OCI-LY7 (cell line): ENCODE results near the gene EXOC4. TPM values are rescaled to one million over a fixed set of nuclear protein-coding genes. Genes with fewer than 3 reads are reported as not detected.

ENCODE experiments used
- BruUV-seq: library from RNA; stranded (reverse); fragments of 400-500 nt; replicated peaks from 2 replicates; lab custom pipeline; 2021; lab: Mats Ljungman, UMichigan
- CTCF ChIA-PET: fragments of 300-600 bp; sonication (Branson Sonifier 250); formaldehyde crosslinking; loops from one replicate; lab custom pipeline; 2022; ENCODE audit warnings: antibody characterized with exemption; ENCODE audit not compliant: unreplicated experiment; lab: Charles Lee
- POLR2A ChIA-PET: fragments of 300-600 bp; sonication (Branson Sonifier 250); formaldehyde crosslinking; loops from one replicate; lab custom pipeline; 2022; ENCODE audit warnings: antibody characterized with exemption; lab: Charles Lee
- DNase-seq: peaks from one replicate; pipeline ENCODE4 v3.0.0-alpha.2; 2015; ENCODE audit warnings: low spot score
- H2AFZ ChIP-seq: fragments of 200-600 bp; sonication (generic), shearing (Covaris generic); 2 replicates; pipeline ENCODE4 v1.6.1; 2014; ENCODE audit warnings: mild to moderate bottlenecking, antibody characterized with exemption, low read length, moderate library complexity
- H3K27ac ChIP-seq: fragments of 200-600 bp; sonication (generic); 2 replicates; pipeline ENCODE4 v1.5.1; 2014; ENCODE audit warnings: mixed run types, low read depth, mild to moderate bottlenecking, moderate library complexity, low read length, inconsistent platforms; ENCODE audit not compliant: poor library complexity, severe bottlenecking
- H3K36me3 ChIP-seq: fragments of 200-600 bp; sonication (generic); 2 replicates; pipeline ENCODE4 v1.6.1; 2014; ENCODE audit warnings: mild to moderate bottlenecking, antibody characterized with exemption, low read length, moderate library complexity, mixed read lengths; ENCODE audit not compliant: insufficient read depth
- H3K4me1 ChIP-seq: fragments of 200-600 bp; sonication (generic); 2 replicates; pipeline ENCODE4 v1.5.1; 2014; ENCODE audit warnings: mild to moderate bottlenecking, low read length; ENCODE audit not compliant: insufficient read depth, poor library complexity, severe bottlenecking
- H3K4me2 ChIP-seq: fragments of 200-600 bp; sonication (generic); 2 replicates; pipeline ENCODE4 v1.6.1; 2014; ENCODE audit warnings: mild to moderate bottlenecking, low read length
- H3K4me3 ChIP-seq: fragments of 200-600 bp; sonication (generic); 2 replicates; pipeline ENCODE4 v1.5.1; 2014; ENCODE audit warnings: mild to moderate bottlenecking, low read depth, low read length; ENCODE audit not compliant: poor library complexity, severe bottlenecking
- H3K79me2 ChIP-seq: fragments of 200-600 bp; sonication (generic); 2 replicates; pipeline ENCODE4 v1.6.1; 2016; ENCODE audit warnings: low read depth, mild to moderate bottlenecking, low read length, moderate library complexity, mixed read lengths; ENCODE audit not compliant: insufficient read depth
- H3K9me2 ChIP-seq: fragments of 200-600 bp; sonication (generic); 2 replicates; pipeline ENCODE4 v1.6.1; 2016; ENCODE audit warnings: mild to moderate bottlenecking, low read length, mixed read lengths; ENCODE audit not compliant: insufficient read depth
- H3K9me3 ChIP-seq: fragments of 200-600 bp; sonication (generic); 2 replicates; pipeline ENCODE4 v1.6.1; 2014; ENCODE audit warnings: mild to moderate bottlenecking, mixed run types, low read length, mixed read lengths
- H4K20me1 ChIP-seq: fragments of 200-600 bp; sonication (generic); 2 replicates; pipeline ENCODE4 v1.6.1; 2014; ENCODE audit warnings: mild to moderate bottlenecking, antibody characterized with exemption, low read length, moderate library complexity, mixed read lengths; ENCODE audit not compliant: insufficient read depth
- CTCF ChIP-seq: fragments of 200-600 bp; sonication (generic); conservative IDR thresholded peaks from 2 replicates; pipeline ENCODE4 v1.5.1; 2014; ENCODE audit warnings: mild to moderate bottlenecking, antibody characterized with exemption, low read length, moderate library complexity, mixed read lengths
- EZH2phosphoT487 ChIP-seq: fragments of 200-600 bp; sonication (generic); IDR thresholded peaks from 2 replicates; pipeline ENCODE4 v1.6.1; 2018; ENCODE audit warnings: low read depth, borderline replicate concordance, mild to moderate bottlenecking, mixed run types, antibody characterized with exemption, low read length, moderate library complexity, mixed read lengths
- intact Hi-C: fragments of 100-400 bp; cut with micrococcal nuclease; formaldehyde crosslinking; loops from one replicate; pipeline ENCODE4 v1.10.0; 2022; ENCODE audit not compliant: unreplicated experiment
- total RNA-seq, 2 experiments: library from RNA; depleted of rRNA in 1 of 2; stranded (reverse); fragments of >200 nt in 1 of 2; shearing (Covaris generic) in 1 of 2; gene quantifications; 2 replicates each; pipeline ENCODE4 v1.2.3, GENCODE V29; 2014 to 2022

The EXOC4 gene
- total RNA-seq, 2 experiments from 2014 or later: 75.1 to 93.2 TPM

- POLR2A ChIA-PET: interaction anchor here (0.7 to 1.7 kb wide), 6 partner anchors 10 to 989 kb away, joined by 3 to 7 read pairs (median 4); no protein-coding TSS in a partner anchor
- Histone ChIP-seq H3K36me3 (peaks cover 14% of the 10 kb centered on the region), H3K4me3 (no peak overlapping the region), H3K9me2 (no peaks in the 10 kb centered on the region), H2AFZ (no peak overlapping the region), H3K27ac (no peak overlapping the region), H3K4me1 (peaks cover 93% of the 10 kb centered on the region), H3K79me2 (no peaks in the 10 kb centered on the region), H4K20me1 (no peaks in the 10 kb centered on the region), H3K9me3 (peaks cover 15% of the 10 kb centered on the region; the same call in 1 of the 2 replicates), H3K4me2 (no peak overlapping the region)
- DNase-seq: no peak
- TF ChIP-seq CTCF: no peak
- TF ChIP-seq EZH2phosphoT487: no peak
- BruUV-seq: no TSS peak
- CTCF ChIA-PET: interaction anchor here (0.6 kb wide), 1 partner anchor 33 kb away, joined by 6 read pairs; no protein-coding TSS in a partner anchor
- intact Hi-C loops: loop anchor here (5.0 to 10.0 kb wide), 2 partner anchors 269 to 407 kb away; partner anchors contain the start of genes AKR1B1 and SLC35B4
Measured at GRCh38 chr7:134048166-134048565, 795.3 kb downstream of the EXOC4 start.

GRCh38 chr7:134051020-134051419 is 798.1 kb downstream of the EXOC4 start:
- Histone ChIP-seq H2AFZ (no peak overlapping the region), H3K36me3 (peaks cover 14% of the 10 kb centered on the region), H3K4me2 (peak overlapping the region; percentile 40), H3K79me2 (no peaks in the 10 kb centered on the region), H3K4me3 (no peak overlapping the region), H3K27ac (peak overlapping the region; percentile 83), H4K20me1 (no peaks in the 10 kb centered on the region), H3K9me2 (no peaks in the 10 kb centered on the region), H3K9me3 (peaks cover 15% of the 10 kb centered on the region; the same call in 1 of the 2 replicates), H3K4me1 (peaks cover 64% of the 10 kb centered on the region)
- DNase-seq: peak; percentile 71
- intact Hi-C loops: loop anchor here (1.0 to 2.0 kb wide), 2 partner anchors 90 to 194 kb away; no protein-coding TSS in a partner anchor
- CTCF ChIA-PET: interaction anchor here (1.0 to 1.4 kb wide), 4 partner anchors 20 to 90 kb away, joined by 3 to 5 read pairs (median 4); no protein-coding TSS in a partner anchor
- TF ChIP-seq EZH2phosphoT487 (no peak), CTCF (no peak)
- BruUV-seq: no TSS peak
- POLR2A ChIA-PET: interaction anchor here (0.6 to 1.9 kb wide), 6 partner anchors 14 to 407 kb away, joined by 3 to 7 read pairs (median 4); partner anchors contain the start of gene SLC35B4

GRCh38 chr7:134056816-134057215 is 803.9 kb downstream of the EXOC4 start:
- no peaks in the 10 kb centered on the region for H3K79me2 ChIP-seq
- POLR2A ChIA-PET: interaction anchor here (0.7 to 1.7 kb wide), 5 partner anchors 10 to 27 kb away, joined by 3 to 5 read pairs (median 3); no protein-coding TSS in a partner anchor
- no TSS peak for BruUV-seq

More at GRCh38 chr7:134056816-134057215, 803.9 kb downstream of the EXOC4 start:
- CTCF ChIA-PET: no interaction called here
- H3K9me2 ChIP-seq: no peaks in the 10 kb centered on the region
- no peak overlapping the region for H3K4me2 ChIP-seq
- H3K27ac ChIP-seq: no peak overlapping the region
- no peaks in the 10 kb centered on the region for H3K9me3 ChIP-seq
- no peaks in the 10 kb centered on the region for H3K36me3 ChIP-seq
- no peak for DNase-seq
- no peak overlapping the region for H2AFZ ChIP-seq
- H3K4me1 ChIP-seq: peaks cover 30% of the 10 kb centered on the region
- intact Hi-C loops: no loop called here
- H3K4me3 ChIP-seq: no peak overlapping the region
- H4K20me1 ChIP-seq: no peaks in the 10 kb centered on the region
- TF ChIP-seq CTCF: no peak
- TF ChIP-seq EZH2phosphoT487: no peak
